ENCODE results near the gene CLEC6A.
A peak's percentile ranks its signal among the peaks of the same experiment; 100 is the strongest.
"Not testable (repeated sequence)": the region's sequence is repeated elsewhere in the genome, so short reads cannot be mapped to it uniquely, and the experiment has no call there.

Gene CLEC6A

DNA sequence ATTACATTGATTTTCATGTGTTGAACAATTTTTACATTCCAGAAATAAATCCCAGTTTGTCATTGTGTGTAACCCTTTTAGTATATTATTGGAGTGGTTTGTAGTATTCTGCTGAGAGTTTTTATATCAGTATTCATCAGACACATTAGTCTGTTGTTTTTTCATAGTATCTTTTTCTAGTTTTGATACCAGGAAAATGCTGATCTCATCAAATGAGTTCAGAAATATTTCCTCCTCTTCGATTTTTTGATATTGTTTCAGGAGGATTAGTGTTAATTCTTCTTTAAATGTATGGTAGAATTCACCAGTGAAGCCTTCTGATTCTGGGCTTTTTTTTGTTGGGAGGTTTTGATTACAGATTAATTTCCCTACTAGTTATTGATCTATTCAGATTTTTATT lies 15.3 kb downstream of the CLEC6A start:
- TF ChIP-seq, protein P1, sequence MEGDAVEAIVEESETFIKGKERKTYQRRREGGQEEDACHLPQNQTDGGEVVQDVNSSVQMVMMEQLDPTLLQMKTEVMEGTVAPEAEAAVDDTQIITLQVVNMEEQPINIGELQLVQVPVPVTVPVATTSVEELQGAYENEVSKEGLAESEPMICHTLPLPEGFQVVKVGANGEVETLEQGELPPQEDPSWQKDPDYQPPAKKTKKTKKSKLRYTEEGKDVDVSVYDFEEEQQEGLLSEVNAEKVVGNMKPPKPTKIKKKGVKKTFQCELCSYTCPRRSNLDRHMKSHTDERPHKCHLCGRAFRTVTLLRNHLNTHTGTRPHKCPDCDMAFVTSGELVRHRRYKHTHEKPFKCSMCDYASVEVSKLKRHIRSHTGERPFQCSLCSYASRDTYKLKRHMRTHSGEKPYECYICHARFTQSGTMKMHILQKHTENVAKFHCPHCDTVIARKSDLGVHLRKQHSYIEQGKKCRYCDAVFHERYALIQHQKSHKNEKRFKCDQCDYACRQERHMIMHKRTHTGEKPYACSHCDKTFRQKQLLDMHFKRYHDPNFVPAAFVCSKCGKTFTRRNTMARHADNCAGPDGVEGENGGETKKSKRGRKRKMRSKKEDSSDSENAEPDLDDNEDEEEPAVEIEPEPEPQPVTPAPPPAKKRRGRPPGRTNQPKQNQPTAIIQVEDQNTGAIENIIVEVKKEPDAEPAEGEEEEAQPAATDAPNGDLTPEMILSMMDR (IDR thresholded peaks at IDR 0.05; ENCODE audit: control insufficient read depth, extremely low read depth, insufficient read depth) = no peak
- H3K4me3 ChIP-seq (ENCODE audit: low read depth, low read length) = no peak overlapping the region
- DNase-seq (ENCODE audit: low read depth) = no peak

GRCh38 chr12:8475508-8476203 lies 19.9 kb downstream of the CLEC6A start:
- no peak overlapping the region for H3K4me3 ChIP-seq (ENCODE audit: low read depth, low read length)
- TF ChIP-seq, protein P1 (IDR thresholded peaks at IDR 0.05; ENCODE audit: control insufficient read depth, extremely low read depth, insufficient read depth) = no peak
- DNase-seq (ENCODE audit: low read depth) = no peak

DNA sequence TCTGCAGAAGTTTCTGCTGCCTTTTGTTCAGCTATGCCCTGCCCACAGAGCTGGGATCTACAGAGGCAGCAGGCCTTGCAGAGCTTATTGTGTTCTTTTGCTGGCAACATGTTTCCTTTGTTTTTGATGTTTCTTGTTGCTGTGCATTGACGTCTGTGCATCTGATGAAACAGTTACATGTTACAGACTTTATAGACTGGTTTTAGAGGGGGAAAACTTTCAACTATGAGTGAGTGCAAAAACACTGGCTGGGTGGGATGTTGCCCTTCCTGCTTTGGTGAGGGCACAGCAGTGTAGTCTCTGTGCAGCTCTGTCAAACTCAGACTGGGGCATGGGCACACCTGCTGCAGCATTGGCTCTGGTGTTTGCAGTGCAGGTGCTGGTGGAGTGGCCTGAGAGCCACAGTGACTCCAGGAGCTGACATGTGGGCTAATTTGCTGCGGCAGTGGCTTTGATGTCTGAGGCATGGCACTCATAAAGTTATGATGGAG lies 26.9 kb downstream of the CLEC6A start:
- TF ChIP-seq, protein P1 (IDR thresholded peaks at IDR 0.05; ENCODE audit: control insufficient read depth, extremely low read depth, insufficient read depth) = no peak
- peak; percentile 1 for DNase-seq (ENCODE audit: low read depth)
- H3K4me3 ChIP-seq (ENCODE audit: low read depth, low read length) = no peak overlapping the region

DNA sequence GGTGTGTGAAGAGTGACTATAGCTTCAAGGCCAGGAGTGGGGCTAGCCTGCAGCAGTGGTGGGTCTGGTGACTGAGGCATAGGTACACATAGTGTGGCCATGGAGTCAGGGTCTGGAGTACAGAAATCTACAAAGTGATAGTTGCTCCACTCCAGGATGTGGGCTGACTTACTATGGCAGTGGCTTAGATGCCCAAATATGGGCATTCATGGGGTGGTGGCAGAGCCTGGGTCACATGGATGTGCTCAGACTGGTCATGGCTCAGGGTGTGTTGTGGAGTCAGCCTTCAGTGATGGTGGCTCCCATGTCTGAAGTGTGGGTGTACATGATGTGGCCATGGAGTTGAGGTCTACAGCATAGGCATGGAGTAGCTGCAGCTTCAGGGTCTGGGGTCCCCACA lies 27.3 kb downstream of the CLEC6A start:
- TF ChIP-seq, protein P1 (IDR thresholded peaks at IDR 0.05; ENCODE audit: control insufficient read depth, extremely low read depth, insufficient read depth) = no peak
- DNase-seq (ENCODE audit: low read depth) = no peak
- H3K4me3 ChIP-seq (ENCODE audit: low read depth, low read length) = no peak overlapping the region

GRCh38 chr12:8491646-8492530 lies 36.1 kb downstream of the CLEC6A start:
- no peak overlapping the region for H3K4me3 ChIP-seq (ENCODE audit: low read depth, low read length)
- TF ChIP-seq, protein P1 (IDR thresholded peaks at IDR 0.05; ENCODE audit: control insufficient read depth, extremely low read depth, insufficient read depth) = no peak
- no peak for DNase-seq (ENCODE audit: low read depth)

DNA sequence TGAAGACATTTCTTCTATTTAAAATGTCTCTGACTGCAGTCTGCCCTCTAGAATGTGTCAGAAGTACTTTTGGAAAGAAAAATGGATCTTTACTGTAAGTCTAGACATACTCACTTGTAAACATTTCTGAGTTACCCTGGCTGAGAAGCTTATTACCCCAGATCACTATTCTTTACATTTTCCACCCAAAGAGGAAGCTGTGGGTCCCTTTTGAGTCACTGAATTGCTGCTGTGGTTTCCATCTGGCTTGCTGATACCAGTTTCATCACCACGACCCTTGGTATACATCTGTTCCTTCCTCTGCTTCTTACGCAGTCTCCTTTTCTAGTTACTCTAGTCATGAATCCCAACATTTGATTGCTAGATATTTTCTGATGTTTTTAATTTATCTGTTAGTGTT lies 37.3 kb downstream of the CLEC6A start:
- no peak overlapping the region for H3K4me3 ChIP-seq (ENCODE audit: low read depth, low read length)
- no peak for DNase-seq (ENCODE audit: low read depth)

DNA sequence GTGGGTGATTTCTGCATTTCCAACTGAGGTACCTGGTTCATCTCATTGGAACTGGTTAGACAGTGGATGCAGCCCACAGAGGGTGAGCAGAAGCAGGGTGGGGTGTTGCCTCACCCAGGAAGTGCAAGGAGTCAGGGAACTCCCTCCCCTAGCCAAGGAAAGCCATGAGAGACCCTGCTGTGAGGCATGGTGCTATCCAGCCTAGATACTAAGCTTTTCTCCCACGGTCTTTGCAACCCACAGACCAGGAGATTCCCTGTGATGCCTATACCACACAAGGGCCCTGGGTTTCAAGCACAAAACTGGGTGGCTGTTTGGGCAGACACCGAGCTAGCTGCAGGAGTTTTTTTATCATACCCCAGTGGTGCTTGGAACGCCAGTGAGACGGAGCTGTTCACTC lies 39.9 kb downstream of the CLEC6A start:
- not testable (repeated sequence) for H3K4me3 ChIP-seq (ENCODE audit: low read depth, low read length); DNase-seq (ENCODE audit: low read depth)

More for the DNA sequence above, 37.3 kb downstream of the CLEC6A start:
- TF ChIP-seq, protein P1 (IDR thresholded peaks at IDR 0.05; ENCODE audit: control insufficient read depth, extremely low read depth, insufficient read depth) = no peak

- H3K4me3 ChIP-seq (ENCODE audit: low read depth, low read length); DNase-seq (ENCODE audit: low read depth): not testable (repeated sequence)
These were observed 40.3 kb downstream of the CLEC6A start for GRCh38 chr12:8496074-8496473.

All from LNCaP clone FGC (cell line).